Urothelium cell line (cell line): ENCODE results near the gene HS6ST2.
A peak's percentile ranks its signal among the peaks of the same experiment; 100 is the strongest.

Experiments used
- DNase-seq: peaks from one replicate; pipeline ENCODE4 v3.0.0; 2011; ENCODE audit warnings: low spot score, mixed read lengths
- FAIRE-seq: peaks from 2 replicates; lab custom pipeline; 2011; peaks lifted over from hg19 to GRCh38; lab: Jason Lieb, UNC

Gene HS6ST2

DNA sequence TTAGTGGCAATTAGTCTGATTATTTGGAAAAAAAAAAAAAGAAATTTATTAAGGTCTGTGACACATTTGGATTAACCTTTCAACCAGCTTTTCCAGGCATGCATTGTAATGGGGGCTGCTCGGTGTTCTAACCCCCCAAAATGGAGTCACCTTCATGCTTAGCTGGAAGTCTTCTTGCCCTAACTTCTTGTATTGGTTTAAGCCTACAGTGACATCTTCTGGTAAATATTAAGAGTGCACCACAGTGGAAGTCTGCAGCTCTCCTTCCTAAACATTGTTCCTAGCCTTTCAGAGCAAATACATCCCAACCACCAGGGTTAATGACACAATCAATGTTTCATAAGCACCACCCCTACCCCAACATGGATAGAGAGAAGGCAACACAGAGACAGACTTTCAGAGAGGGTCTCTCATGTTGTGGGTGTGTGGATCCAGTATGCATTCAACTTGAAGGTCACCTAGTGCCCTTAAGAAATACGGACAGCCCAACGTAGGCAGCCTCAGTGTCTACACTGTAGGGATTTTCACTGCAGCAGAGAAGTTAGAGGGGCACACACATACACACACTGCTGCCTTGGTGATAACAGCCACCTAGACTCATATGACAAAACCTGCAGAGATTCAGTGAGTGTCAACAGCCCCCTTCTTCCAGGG lies 326.7 kb downstream of the HS6ST2 start:
- DNase-seq (peak; percentile 20), FAIRE-seq (no peak)

DNA sequence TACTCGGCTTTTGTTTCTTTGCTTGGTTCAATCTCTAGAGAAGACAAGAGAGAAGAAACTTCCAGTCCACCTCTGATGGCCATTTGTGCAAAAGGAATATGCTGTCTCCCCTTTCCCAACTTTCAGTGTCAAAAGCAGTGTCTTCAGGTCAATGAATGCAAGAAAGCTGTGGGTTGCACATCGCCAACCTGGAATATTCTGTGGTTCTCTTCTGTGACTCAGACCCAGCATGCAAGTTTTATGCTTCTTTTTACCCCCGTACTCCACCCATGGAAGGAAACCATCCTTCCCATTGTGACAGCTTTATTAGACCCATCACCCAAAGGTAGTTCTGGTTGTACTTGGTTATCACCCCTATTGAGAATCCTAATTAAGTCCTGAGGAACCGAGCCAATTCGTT lies 334.0 kb downstream of the HS6ST2 start:
- FAIRE-seq (no peak), DNase-seq (no peak)

DNA sequence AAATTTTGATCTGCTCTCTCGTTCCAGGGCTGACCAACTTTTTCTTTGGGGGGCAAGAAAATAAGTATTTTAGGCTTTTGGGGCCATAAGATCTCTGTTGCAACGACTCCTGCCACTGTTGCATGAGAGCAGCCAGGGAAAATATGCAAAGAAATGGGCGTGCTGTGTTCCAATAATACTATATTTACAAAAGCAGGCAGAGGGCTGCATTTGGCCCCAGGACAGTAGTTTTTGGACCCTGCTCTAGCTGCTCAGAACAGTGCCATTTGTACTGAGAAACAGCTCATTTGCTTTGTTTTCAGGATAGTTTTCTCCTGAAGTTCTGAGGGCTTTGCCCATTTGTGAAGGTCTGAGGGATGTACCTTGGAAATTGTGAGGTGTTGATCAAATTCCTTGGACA lies 334.5 kb downstream of the HS6ST2 start:
- FAIRE-seq, result no peak
- DNase-seq, result no peak

DNA sequence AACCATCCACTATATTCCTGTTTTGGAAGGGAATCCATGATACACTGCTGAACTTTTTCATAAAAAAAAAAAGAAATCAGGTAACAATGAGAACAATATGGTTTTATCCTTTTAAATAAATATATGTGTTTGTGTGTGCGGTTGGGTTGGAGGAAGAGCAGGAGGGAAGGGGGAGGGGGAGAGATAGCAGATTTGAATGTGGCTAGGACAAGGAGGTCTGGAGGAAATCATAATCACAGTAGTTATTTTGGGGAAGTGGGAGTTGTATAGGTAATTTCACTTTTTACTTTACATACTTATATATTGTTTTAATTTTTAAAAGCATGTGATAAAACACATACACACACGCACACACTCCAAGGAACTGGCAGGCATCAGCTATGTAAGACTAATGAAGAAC lies 335.1 kb downstream of the HS6ST2 start:
- FAIRE-seq (no peak), DNase-seq (no peak)

- no peak for FAIRE-seq
Observed at GRCh38 chrX:132622130-132622529, 336.3 kb downstream of the HS6ST2 start.

GRCh38 chrX:132618810-132619209 lies 339.6 kb downstream of the HS6ST2 start:
- no peak for DNase-seq
- FAIRE-seq, result no peak

More at GRCh38 chrX:132622130-132622529, 336.3 kb downstream of the HS6ST2 start:
- DNase-seq, result peak; percentile 17

DNA sequence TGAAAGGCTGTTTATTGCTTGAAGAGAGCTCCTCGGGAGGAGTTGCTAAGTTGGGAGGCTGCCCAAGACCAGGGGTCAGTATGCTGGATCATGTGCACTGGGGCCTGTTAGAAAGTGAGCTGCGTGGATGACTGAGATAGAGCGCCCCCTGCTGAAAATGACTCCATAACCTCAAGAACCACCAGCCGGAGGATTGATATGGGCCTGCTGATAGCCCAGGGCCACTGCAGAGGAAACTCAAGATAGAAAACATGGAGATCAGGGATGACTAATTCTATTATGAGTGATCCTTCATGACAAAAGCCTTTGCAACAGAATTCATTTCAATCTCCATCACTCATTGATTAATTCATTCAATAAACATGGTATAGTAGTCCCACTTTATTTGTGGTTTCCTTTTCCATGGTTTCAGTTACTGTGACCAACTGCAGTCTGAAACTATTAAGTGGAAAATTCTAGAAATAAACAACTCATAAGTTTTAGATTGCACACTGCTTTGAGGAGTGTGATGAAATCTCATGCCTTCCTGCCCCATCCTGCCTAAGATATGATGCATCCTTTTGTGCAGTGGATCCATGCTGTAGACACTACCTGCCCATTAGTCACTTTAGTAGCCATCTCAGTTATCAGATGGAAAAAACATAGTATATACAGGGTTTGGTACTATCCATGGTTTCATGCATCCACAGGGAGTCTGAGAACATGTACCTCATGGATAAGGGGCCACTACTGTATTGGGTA lies 342.9 kb downstream of the HS6ST2 start:
- DNase-seq (peak; percentile 18), FAIRE-seq (no peak)

GRCh38 chrX:132614297-132614696 lies 344.1 kb downstream of the HS6ST2 start:
- no peak for FAIRE-seq
- peak; percentile 1 for DNase-seq

- DNase-seq (no peak), FAIRE-seq (no peak)
Observed at GRCh38 chrX:132613801-132614200, 344.6 kb downstream of the HS6ST2 start.

- FAIRE-seq (no peak), DNase-seq (peak; percentile 24)
Observed at GRCh38 chrX:132612821-132613564, 345.4 kb downstream of the HS6ST2 start.

DNA sequence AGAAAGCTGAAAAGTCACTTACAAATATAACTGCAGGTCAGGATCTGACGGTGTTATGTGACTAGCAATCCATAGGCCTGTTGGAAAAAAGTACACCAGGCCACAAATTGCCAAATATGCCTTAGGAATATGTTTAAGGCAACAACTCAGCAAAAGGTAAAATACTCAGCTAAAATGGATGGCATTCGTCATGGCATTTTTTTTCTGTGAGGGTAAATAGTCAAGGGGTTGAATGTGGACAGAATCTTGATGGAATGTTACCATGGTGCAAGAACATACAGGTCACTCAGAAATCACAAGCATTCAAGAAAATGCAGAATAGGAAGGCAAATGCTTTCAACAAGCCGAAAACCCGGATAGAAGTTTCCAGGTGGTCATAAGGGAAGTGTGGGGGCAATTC lies 347.9 kb downstream of the HS6ST2 start:
- DNase-seq, result no peak
- no peak for FAIRE-seq

GRCh38 chrX:132609362-132609848 lies 349.0 kb downstream of the HS6ST2 start:
- DNase-seq, result no peak
- FAIRE-seq, result no peak

GRCh38 chrX:132603700-132604286 lies 354.6 kb downstream of the HS6ST2 start:
- DNase-seq, result no peak
- no peak for FAIRE-seq

GRCh38 chrX:132602701-132603100 lies 355.7 kb downstream of the HS6ST2 start:
- DNase-seq (no peak), FAIRE-seq (no peak)

DNA sequence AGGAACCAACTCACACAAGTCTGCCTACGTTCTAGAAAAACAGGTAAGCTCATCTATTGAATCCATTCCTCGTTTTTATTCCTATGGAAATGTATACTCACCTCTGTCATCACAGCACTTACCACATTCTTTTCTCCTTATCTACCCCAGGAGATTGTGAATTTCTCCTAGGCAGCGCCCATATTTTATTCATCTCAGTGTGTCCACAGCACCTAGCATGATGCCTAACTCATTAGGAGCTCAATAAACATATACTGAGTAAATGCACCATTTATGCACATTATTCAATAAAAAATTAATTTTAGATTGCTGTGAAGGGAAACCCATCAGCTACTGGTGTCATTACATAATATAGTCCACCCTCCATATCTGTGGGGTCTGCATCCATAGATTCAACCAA lies 363.4 kb downstream of the HS6ST2 start:
- FAIRE-seq, result no peak
- no peak for DNase-seq

GRCh38 chrX:132594129-132594528 lies 364.3 kb downstream of the HS6ST2 start:
- DNase-seq, result no peak
- FAIRE-seq, result no peak

GRCh38 chrX:132592880-132593279 lies 365.5 kb downstream of the HS6ST2 start:
- DNase-seq (no peak), FAIRE-seq (no peak)

DNA sequence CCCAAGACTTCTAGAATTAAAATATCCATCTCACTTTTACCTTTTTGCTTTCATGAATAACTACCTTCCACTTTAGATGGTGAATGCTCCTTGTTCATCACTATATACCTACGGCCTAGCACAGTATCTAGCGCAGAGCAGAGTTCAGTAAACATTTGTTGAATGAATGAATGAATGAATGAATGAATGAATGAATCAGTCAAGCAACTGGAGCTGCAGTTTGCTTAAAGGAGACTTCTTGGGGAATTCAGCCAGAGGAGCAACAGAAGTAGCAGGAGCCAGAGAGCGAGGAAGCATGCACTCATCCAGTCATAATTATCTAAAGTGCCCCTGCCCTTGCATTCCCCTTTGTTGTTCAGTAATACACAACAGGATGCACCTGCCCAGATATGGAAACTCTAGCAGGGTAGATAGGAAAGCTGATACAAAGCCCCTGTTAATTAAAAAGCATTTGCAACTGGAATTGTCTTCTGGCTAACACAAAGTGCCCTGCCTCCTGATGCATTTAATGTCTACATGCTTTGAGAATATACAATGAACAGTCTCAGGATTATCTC lies 366.6 kb downstream of the HS6ST2 start:
- no peak for DNase-seq
- no peak for FAIRE-seq

- DNase-seq (no peak), FAIRE-seq (no peak)
Observed at GRCh38 chrX:132590350-132591026, 367.9 kb downstream of the HS6ST2 start.

- DNase-seq (no peak), FAIRE-seq (no peak)
Observed at GRCh38 chrX:132584936-132585335, 373.5 kb downstream of the HS6ST2 start.
